ENCODE results near the gene COX7A2.

The COX7A2 gene

DNA sequence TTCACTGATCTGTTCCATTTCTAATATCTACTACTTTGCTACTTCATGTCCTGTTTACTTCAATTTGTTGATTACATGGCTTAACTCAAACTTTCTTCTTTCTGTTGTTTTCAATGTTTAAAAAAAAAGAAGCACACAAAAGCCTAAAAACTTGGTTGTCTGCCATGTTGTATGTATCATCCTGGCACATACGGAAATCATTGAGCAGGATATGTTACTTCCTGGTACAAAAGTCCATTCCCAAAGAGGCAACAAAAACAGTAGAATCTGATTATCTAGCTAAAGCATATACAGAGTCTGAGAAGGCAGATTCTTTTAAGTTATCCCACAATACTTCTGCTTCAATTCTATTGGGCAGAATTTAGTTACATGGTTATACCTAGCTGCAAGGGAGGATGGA lies 23.2 kb downstream of the COX7A2 start:
- no peak for DNase-seq (ENCODE audit: low read depth in 2 of 2)

DNA sequence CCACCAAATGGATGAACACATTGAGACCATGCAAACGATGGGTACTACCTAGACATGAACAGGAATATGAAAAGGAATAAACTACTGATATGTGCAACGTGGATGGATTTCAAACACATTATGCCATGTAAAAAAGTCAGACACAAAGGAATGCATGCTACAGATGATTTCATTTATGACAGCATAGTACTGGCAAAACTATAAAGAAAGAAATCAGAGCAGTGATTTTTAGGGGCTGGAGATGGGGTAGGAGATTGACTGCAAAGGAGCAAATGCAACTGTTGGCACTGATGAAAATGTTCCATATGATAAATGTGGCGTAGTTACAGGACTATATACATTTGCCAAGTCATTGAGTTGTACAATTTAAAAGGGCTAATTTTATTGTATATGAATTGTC lies 24.3 kb downstream of the COX7A2 start:
- no peak for DNase-seq (ENCODE audit: low read depth in 2 of 2)

DNA sequence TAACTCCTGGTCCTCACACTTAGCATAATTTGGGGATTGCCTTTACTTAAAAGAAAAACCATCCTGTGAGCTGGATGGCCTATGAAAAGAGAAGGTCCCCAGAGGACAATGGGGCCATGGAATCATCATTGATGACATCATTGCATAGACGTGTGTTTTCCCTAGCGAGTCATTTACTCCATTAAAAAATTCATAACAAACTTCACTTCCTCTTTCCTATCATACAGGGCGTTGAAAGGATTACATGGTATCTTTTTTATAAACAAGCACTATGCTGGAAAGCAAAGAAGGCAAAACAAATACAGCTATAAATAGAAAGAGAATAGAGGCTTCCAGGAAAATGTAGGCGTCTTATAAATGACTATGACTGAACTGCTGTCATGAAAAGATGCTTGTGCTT lies 26.4 kb downstream of the COX7A2 start:
- no peak for DNase-seq (ENCODE audit: low read depth in 2 of 2)

DNA sequence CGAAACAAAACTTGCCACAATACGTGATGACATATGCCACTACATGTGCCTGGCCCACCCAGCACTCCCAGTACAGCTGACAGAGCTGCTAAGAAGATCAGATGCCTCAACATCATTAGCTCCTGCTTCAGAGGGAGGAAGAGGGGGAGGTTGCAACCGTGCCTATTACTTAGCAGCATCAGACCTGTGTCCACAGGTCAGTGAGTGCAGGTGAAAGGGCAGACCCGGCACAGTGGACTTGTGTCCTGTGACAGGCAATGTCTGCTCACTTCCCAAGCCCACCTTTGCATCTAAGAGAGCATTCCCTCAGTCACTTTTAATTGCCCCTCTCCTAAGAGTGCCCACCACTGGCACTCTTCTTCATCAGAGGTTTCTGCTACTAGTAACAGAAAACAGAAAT lies 28.3 kb downstream of the COX7A2 start:
- DNase-seq (ENCODE audit: low read depth in 2 of 2): no peak

DNA sequence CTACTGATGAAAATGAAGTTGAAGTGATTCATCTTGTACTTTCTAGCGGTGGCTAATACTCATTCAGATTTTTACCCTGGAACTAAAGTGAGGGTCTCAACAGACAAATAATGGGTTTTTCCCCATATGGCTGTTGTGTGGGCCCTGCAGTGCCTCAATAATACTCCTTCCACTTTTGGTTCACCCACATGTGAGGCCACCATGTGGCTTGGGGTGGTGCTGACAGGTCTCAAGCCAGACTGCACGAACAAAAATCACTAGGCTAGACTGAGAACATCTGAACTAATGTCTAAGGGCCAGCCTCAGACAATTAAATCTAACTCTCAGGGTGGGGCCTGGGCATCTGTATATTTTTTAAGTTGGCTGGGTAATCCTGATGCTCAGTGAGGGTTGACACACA lies 29.9 kb downstream of the COX7A2 start:
- DNase-seq (ENCODE audit: low read depth in 2 of 2): no peak

DNA sequence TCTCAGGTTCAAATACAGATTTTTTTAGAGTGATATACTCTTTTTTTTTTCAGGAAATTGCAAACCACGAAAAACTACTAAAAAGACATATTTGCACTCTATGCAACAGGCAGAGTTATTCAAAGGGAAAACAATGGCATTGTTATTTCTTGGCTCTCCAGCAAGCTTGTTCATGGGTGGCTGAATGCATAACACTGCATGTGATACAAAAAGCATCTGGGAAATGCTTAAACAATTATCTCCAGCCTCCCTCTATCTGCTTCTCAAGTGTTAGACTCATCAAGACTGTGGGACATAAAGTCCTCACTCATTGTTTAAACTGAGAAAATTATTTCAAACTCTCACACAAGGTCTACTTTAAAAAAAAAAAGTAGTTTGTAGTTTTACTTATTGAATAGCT lies 30.5 kb downstream of the COX7A2 start:
- no peak for DNase-seq (ENCODE audit: low read depth in 2 of 2)

DNA sequence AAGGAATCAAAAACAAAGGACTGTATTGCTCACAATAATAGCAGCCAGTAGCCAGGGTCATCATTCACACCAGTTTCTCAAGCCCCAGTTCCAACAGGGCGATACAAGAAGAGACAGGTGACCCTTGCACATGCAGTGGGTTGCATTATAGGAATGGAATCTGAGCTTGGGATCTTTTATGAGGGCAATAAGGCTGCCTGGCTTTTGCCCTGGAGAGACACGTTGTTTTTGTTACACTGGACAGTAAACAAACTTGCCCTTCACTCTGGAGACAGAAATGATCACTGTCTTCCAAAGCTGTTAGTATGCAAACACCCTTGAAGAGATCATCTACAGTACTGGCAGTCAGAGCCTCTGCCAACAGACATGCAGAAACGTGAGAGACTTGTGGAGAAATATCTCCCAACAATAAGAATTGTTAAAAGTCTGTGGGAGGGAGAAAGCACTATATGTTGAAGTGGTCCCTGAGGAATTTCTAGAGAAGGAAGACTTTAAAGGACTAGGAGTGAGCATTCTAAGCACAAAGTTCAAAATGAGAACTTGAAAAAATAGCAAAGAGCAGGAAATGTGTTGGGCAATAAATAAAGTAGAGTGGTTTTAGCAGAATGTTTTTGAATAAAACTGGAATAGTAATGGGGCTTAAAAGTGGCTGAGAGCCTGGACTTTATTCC lies 31.5 kb downstream of the COX7A2 start:
- no peak for DNase-seq (ENCODE audit: low read depth in 2 of 2)

DNA sequence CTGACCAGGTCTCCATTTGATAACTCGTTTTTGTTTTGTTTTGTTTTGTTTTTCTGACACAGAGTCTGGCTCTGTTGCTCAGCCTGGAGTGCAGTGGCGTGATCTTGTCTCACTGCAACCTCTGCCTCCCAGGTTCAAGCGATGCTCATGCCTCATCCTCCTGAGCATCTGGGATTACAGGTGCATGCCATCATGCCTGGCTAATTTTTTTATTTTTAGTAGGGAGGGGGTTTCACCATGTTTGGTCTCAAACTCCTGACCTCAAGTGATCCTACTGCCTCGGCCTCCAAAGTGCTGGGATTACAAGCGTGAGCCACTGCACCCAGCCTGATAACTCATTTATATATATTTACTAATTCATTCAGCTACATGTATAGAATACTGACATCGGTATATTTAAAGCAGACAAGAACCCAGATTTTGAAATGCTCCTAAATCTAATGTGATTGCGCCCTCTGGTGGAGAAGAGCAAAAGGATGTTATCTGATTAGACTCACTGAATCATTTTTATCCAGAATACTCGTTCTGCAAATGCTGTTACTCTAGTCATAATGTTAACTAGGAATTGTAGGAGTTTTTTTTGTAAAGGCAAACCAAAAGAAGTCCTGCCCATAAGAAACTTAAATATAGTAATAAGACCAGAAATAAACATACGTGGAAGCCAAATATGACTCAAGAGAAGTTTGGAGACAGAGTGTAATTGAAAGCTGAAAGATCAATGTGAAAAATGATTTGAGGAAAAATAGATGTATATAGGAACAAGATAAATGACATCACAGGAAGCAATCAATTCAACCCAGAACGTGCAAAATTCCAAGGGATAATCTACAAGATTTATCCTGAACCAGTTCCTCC lies 32.5 kb downstream of the COX7A2 start:
- DNase-seq (ENCODE audit: low read depth in 2 of 2): peak in 1 of 2 donors; percentile 52

DNA sequence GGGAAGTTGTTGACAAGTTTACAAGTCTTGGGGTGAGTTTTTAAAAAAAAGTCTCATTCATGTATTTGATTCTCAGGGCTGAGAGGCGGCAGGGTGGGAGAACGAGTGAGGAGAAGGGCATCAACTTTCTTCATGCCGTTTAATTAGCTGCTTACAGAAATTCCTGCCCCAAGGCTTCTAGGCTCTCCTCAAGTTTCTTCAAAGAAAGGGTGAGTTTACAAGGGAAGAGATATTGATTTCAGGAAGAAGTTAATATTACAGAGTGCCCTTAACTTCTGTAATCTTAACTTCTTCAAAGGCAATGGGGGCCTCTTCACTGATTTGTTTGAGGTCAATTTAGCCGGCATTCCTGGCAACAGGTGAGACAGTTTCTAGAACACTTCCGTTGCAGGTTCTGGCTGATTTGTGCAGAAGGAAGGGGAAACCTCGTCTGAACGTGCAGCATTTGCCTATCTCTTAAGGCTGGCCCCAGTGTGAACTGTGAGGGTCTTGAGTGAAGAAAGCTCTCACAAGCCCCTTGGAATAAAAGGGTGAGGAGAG lies 34.3 kb downstream of the COX7A2 start:
- DNase-seq (ENCODE audit: low read depth in 2 of 2): no peak

DNA sequence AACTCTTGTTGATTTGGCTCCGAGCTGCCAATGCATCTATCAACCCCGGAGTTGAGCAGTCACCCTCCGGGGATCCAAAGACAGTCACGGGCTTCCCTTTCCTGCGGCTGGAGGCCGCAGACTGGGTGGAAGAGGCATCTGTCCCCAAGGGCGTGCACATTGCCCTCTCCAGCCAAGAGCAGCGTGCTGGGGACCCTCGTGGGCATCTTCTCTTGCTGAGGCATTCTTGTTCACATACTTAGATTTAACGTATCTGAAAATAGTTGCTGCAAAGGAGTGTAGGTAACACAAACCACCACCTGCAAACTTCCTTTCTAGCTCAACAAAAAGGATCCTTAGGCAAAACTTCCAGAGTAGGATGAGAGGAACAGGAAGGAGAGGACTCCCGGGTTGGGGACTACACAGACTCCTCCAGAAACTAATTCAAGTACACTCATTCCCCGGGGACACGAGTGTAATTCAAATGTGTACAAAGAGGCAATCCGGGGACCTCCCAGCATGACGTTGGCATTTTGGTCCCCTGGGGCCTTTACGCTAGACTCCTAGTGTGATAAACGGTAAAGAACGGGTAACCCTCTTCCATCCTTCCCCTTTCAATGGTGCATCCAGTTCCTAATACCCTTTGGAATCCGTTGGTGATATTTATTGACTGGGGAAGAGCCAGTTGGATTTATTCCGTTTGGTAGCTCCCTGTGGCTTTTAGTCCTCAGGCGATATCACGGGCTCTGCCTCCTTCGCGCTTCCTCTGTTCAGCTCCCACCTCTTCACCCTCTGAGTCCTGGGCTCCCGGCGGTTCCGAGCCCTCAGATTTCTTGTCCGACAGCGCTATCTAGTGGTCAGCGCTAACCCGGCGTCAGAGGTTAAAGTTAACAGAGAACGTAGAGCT lies 35.1 kb downstream of the COX7A2 start:
- peak; percentile 78 to 82 for DNase-seq (ENCODE audit: low read depth in 2 of 2)

DNA sequence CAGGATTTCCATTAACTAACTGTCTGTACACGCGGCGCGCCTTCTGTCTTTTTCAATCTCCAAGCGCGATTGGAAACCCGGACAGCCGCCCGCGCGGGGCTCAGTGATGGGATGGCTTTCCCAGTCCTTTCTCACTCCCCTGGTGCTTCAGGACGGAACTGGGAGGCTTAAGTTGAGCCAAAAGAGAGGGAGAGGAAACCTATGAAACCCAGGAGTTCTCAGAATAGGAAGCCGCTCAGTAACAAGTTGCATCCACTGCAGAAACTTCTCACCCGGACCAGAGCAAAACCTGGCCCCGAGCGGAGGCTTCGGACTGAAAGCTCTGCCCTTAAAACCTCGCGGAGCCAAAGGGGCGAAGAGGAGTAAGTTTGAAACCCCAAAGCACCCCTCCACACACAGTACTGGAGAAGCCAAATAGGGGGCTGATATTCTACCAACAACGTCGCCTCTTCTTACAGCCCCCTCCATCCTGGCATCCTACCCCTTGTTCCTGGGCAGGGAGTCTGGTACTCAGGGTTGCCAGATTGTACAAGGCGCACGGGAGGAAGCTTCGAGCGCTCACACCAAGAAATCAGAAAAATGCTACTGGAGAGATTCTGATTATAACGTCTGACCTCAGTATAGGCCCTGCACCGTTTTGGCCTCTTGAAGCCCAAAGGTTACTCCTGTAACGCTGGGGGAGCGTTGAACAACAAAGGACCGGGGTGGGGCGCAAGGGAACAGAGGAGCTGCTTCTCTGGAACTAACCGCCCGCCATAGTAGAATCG lies 36.8 kb downstream of the COX7A2 start:
- DNase-seq (ENCODE audit: low read depth in 2 of 2): no peak

DNA sequence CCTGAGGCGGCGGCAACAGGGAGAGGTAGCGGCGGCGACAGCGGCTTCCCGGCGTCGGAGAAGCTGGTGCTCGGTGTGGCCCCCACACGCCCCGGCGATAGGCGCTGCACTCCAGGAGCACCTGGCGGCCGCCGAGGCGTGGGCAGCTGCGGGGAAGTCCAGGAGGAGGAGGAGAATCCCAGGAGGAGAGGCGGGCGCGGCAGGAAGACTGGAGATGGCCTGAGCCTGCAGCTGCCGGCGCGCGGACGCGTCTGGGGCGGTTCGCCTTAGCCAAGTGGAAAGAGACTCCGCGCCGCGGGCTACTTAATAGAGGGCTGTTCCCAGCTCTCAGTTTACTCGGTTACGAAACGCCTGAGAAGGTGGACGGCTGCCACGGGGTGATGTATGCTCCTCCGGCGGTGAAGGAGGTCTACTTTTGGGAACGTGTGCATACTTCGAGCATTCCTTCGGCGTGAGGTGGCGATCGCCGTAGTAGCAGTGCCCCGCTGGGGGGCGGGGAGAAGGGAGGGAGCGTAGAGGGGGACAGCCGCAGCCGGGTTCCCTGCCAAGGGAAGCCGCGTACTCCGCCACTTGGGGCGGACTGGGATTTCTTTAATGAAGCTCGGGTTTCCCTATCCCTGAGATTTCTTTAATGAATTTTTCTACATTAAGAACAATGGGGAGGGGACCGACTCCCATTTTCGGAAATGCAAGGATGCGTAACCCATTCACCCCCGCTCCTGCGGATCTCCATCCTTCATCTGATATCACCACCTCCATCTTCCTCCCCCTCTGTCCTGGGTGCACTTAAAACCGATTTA lies 37.6 kb downstream of the COX7A2 start, which contains the start of gene COL12A1:
TSS of gene COL12A1 (minus strand) at position 278 of the 800 bp plus-strand sequence. CDS start 3,261 bp downstream, outside the sequence.
- no peak for DNase-seq (ENCODE audit: low read depth in 2 of 2)

DNA sequence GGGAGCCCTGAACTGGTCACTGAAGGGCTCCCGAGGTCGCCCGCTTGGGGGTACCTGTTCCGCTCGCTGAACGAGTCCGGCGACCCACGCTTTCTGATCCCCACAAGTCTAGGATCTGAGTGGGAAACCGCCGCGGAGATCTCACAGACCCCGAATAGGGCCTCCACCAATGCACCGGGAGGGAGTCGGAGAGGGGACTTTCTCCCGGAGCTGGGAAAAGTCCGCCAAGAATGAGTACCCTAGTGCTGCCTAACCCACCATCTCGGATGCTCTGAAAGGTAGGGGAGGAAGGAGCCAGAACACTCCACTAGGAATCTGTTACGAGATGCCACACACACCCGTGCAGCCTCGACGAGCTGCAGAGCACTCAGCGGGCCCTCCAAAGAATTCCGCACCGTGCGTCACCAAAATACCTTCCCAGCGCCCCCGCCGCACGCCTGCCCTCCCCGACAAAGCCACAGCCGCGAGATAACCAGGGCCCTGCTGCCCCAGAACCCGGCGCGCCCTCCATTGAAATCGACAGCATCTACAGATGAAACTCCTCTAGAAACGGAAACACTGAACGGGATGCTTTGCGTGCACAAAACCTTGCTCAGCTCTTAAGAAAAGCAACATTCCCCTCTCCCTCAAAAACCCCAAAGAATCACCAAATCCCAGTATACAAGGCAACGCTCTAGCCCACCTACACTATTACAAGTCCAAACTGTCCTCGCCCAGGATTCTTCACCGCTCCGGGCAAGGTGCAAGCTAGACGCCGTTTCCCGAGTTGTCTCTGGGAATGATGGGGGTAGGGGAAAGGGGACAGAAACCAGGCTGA lies 38.4 kb downstream of the COX7A2 start:
- no peak for DNase-seq (ENCODE audit: low read depth in 2 of 2)

DNA sequence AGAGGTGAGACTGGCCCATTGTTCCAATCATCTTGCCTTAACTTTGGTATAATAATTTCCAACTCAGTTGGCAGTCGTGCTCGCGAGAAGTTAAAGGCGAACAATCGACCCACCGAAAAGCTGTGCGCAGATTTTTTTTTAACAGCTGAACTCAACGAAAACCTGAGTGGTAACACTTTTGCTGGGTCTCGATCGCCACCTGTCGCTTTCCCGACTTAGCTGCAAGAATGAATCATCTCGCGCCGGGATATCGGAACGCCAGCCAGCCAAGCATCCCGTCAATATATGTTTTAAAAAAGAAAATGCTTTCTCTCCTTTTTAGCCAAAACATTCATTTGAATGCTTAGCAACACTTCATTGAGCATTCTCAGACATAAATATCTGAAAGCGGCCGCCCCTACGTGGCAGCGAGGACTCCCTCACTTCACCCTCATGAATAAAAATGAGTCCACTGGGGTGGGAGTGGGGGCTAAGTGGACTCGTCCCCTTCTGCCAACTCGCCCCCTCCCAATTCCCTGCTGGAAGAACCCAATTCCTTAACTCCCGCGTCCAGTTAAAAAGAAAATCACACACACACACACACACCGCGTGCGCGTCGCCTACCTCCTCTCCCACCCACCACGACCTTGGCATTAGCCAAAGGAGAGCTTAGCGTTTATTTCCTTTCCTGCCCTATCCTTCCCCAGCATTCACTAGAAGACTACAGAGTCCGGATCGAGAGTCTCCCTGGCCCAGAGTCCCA lies 39.2 kb downstream of the COX7A2 start:
- no peak for DNase-seq (ENCODE audit: low read depth in 2 of 2)

DNA sequence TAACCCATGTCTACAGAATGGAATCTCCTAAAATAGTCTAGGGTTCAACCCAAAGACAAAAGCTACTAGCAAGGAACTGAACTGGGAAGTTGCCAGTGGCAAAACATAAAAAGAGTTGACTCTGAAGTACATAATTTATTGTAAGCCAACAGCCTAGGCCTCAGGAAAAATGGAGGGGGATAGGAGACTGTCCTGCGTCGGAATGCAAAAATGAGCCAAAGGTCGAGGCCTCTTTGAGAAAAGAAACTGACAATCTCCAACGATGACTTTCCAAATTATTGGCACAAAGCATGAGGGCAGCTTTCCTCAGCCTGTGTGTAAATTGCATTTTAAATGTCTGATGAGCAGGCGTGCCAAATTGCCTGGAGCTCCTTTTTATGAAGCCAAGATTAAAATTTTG lies 39.9 kb downstream of the COX7A2 start:
- no peak for DNase-seq (ENCODE audit: low read depth in 2 of 2)

DNA sequence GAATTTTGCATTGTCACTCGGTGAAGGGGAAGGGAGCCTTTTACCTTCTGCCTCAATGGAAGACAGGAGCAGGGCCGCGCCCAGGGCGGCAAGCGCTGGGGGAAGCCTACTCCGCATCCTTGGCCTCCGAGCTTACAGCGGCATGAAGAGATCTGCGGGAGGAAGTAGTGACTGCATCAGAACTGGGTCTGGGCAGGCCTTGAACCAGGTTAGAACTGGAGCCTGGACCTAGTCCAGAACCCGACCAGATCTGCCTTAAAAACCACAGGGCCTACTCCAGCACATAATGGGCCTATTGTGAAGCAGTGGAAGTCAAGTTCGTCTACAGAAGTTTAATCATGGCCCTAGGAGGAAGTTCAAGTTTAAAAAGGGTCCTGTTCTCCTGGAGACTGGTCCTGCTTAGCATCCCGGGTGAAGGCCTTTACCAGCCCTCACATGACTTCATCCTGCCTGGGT lies 40.9 kb downstream of the COX7A2 start:
- no peak for DNase-seq (ENCODE audit: low read depth in 2 of 2)

DNA sequence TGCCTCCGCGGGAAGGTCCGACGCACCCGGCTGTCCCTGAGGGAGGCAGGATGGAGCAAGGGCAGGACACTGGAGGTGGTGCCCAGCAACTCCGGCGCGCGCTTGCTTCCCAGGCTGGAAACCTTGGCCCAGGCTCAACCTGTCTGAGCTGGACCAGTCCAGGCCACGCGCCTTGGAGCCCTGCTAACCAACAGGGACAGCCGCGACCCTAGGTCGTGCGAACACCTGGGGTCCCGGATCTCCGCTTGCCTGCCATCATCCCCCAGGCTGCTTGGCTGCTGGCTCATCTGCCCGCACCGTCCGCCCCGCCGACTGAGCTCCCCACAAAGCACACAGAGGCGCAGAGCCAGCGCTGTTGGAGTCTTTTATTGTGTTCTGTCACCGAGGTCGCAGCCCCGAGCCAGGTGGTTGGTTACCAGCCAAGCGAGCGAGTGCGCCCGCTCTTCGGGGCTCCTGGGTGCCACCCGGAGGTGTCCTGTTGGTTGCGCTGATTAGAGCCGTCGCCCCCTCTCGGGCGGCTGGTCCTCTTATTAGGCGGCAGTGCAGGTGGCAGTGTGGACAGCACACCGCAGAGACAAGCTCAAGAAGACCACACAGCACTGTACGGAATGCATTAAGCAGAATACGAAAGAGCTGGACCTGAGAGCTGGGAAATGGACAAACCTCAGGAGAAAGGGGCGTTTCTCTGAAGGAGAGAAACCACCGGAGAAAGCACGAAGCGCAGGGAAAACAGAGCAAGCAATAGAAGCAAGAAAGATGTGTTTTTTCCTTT lies 41.5 kb downstream of the COX7A2 start:
- no peak for DNase-seq (ENCODE audit: low read depth in 2 of 2)

DNA sequence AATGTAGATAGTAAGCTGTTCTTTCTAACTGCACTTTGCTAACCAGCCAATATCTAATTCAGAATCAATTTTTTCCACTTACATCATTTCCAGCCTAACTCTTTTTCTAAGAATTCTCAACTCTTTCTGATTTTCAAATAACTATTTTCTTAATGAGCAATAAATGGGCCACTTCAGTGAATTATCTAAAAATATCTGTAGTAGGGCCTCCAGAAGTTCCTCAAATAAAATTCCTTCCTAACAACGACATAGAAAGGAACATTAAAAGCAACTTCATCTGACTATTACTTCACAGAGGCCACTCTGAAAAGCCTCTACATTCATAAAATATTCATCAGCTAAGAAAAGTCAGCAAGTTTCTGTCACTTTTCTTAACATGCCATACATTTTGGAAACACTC lies 42.6 kb downstream of the COX7A2 start:
- no peak for DNase-seq (ENCODE audit: low read depth in 2 of 2)

All from stimulated activated CD4-positive, alpha-beta T cell treated with anti-CD3 and anti-CD28 coated beads, Interleukin-1b, Interleukin-23, amount 100 ng/mL, for 4 hours (primary cell).